GM12873 (cell line): ENCODE data around the gene FMNL3.

Experiments used
- TF ChIP-seq, protein P1 (sequence below): IDR thresholded peaks from 2 replicates; pipeline ENCODE4 v1.5.1; 2012; ENCODE audit warnings: low read depth, mild to moderate bottlenecking, moderate library complexity, low read length, control low read depth; ENCODE audit not compliant: insufficient read depth; ENCODE audit errors: missing control alignments

Gene FMNL3

DNA sequence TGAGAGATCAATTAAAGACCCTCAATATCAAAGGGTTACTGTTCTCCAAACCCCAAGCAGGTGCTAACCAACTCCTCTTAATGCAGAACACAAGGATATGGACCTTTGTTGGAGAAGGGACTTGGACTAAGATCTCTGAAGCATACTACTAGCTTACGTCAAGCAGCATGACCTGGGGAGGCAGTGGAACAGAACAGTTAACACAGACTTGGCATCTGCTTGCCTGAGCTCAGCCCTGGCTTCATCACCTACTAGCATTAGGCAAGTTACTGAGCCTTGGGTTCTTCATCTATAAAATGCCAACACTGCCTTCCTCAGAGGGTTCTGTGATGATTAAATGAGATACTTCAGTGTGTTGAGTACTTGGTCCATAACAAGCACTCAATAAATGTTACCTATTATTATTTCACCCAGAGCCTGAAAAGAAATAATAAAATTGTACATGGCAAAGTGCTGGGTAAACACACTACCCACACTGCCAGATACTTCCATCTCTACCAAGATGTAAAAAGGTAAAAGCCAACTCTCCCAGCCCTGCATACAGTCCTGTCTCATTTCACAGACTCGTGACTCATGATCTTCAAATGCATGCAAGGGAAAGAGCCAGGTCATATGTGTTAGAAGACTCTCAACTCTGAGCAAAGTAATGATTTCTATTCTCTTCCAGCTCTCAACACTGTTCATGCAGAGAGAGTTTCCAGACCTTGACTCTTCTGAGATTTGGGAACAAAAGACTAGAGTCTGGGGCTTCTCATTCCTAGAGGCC, 39.7 kb downstream of the FMNL3 start:
- TF ChIP-seq, protein P1, sequence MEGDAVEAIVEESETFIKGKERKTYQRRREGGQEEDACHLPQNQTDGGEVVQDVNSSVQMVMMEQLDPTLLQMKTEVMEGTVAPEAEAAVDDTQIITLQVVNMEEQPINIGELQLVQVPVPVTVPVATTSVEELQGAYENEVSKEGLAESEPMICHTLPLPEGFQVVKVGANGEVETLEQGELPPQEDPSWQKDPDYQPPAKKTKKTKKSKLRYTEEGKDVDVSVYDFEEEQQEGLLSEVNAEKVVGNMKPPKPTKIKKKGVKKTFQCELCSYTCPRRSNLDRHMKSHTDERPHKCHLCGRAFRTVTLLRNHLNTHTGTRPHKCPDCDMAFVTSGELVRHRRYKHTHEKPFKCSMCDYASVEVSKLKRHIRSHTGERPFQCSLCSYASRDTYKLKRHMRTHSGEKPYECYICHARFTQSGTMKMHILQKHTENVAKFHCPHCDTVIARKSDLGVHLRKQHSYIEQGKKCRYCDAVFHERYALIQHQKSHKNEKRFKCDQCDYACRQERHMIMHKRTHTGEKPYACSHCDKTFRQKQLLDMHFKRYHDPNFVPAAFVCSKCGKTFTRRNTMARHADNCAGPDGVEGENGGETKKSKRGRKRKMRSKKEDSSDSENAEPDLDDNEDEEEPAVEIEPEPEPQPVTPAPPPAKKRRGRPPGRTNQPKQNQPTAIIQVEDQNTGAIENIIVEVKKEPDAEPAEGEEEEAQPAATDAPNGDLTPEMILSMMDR = no peak

DNA sequence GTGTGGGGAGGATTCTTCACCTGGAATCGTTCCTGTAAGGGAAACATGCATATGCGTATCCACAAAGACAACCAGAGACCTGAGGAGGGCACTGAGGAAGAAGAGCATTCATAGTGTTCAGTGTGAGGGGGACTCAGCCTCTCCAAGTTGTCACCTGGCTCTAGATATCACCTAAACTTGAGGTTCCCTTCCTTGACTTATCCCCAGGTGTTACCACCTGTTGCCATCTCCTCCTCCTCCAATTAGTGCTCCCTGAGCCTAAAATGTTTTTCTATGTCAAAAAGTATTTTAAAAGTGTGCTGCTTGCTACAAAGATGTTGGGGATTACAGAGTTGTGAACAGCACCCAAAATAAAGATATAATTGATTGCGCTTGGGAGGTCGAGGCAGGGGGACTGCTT, 41.0 kb downstream of the FMNL3 start:
- TF ChIP-seq, protein P1 = no peak

DNA sequence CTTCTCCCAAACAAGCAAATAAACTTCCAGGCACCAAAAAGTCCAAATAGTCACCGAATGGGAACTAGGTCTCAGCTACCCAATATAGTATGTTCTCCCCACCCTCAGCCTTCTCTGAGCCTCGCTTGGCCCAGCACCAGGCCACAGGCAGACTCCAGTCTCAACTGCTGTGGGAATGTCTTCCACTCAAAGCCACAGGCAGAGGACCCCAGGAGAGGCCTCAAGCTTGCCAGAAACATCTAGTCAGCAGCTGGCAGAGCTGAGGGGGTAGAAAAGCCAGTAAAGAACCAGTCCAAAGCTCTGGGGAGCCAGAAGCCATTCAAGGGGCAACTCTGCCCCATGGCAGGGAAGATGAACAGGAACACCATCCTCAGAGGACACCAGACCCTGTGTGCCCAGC, 41.8 kb downstream of the FMNL3 start:
- TF ChIP-seq, protein P1 = no peak

DNA sequence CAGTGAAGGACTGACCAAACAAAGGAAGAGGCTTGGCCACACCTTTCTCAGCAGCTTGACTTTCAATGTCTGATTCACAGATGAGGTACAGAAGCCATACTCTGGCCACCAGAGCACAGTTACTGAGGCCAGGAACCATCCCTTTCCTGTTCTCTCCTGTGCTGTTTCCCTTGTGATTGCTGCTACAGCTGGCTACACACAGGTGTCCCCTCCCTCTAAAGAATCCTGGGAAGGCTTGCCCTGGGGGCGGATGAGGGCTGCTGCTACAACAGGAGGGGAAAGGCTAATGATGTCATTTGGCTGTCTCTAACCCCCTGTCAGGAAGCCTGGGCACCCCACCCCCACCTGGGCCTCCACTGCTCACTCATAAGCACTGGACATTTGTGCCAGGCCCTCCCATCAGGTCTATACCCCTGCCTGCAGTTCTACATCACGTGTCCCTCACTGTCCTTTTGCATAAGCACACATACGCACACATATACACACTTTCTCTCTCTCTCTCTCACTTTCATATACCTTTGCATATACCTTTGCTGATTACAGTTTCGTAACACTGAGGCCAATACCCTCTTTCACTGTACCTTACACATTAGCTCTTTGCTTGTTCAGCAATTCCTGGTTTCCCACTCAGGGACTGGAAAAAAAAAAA, 42.5 kb downstream of the FMNL3 start:
- TF ChIP-seq, protein P1 = no peak

DNA sequence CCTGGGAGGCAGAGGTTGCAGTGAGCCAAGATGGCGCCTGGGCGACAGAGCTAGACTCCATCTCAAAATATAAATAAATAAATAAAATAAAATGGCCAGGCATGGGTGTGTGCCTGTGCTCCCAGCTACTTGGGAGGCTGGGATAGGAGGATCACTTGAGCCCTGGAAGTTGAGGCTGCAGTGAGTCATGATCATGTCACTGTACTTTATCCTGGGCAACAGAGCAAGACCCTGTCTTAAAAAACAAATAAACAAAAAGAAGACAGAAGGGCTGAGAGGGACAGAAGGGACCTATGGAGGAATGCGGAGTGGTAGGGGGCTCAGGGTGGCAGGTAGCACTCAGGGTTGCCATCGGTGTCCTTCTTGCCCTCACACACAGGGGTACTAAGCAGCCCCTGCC, 43.0 kb downstream of the FMNL3 start:
- TF ChIP-seq, protein P1 = no peak

DNA sequence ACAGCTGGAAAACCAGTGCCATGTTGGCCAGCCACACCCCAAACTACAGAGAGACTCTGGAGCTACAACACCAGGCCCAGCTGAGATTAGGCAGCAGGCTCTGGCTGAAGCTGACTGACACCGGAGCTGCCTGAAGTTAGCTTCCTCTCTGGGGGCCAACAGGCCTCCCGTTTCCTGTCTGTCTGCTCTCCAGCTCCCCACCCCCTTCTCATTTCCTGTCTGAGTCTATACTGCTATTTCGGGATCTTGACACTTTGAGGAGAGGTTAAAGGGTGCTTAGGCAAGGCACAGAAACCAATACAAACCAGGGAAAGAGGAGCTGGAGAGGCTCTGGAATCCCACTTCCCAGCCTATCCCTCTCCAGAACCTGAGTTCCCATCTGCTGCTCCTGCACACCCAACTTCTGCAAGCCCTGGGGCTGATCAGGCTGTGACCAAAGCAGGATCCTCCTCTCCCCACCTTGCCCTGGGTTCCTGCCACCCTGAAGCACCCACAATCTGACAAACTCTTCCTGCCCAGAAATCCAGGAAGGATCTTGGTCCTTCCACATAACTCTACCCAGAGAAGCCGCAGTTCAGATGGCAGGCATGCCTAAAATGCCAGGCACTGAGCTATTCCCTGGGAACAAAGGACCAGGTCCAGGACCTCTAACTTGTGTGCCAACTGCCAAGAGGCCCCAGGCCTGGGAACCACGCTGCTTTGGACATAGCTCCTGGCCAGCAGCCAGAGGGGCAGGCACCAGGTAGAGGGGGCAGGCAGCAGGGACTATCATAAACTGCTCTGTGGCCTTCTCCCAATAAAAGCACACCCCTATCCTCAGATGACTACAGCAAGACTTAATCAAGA, 44.0 kb downstream of the FMNL3 start:
- TF ChIP-seq, protein P1 = no peak

DNA sequence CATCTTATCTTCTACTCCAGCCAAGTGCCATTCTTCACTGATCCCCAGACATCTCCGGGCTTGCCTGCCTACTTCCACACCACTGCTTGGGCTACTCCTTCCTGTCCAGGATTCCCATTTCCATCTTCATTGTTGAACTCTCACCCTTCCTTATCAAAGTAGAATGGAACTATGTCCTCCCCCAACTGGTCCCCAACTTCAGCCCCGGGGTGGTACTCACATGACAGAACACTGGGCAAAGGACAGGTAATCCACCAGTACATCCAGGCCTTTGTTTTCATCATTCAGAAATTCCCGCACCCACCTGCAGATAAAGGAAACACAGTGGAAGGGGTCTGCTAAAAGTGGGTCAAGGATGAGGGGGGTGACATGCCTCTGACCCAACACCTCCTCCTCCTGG, 45.5 kb downstream of the FMNL3 start:
- TF ChIP-seq, protein P1 = no peak
